A673 (cell line): ENCODE results near the gene BPIFB2.

ENCODE experiments used
- EZH2 ChIP-seq: fragments of 200-600 bp; sonication (generic); IDR thresholded peaks from 2 replicates; pipeline ENCODE4 v1.6.1; 2017; ENCODE audit warnings: borderline replicate concordance, low read depth, mild to moderate bottlenecking, mixed read lengths, antibody characterized with exemption, low read length; ENCODE audit not compliant: poor library complexity, severe bottlenecking
- TF ChIP-seq, protein P1 (sequence below): fragments of 300-800, 200-600 bp; sonication (generic); conservative IDR thresholded peaks from 2 replicates; pipeline ENCODE4 v1.5.1; 2017; ENCODE audit warnings: low read depth, mild to moderate bottlenecking, antibody characterized with exemption, low read length, moderate library complexity, mixed read lengths

DNA sequence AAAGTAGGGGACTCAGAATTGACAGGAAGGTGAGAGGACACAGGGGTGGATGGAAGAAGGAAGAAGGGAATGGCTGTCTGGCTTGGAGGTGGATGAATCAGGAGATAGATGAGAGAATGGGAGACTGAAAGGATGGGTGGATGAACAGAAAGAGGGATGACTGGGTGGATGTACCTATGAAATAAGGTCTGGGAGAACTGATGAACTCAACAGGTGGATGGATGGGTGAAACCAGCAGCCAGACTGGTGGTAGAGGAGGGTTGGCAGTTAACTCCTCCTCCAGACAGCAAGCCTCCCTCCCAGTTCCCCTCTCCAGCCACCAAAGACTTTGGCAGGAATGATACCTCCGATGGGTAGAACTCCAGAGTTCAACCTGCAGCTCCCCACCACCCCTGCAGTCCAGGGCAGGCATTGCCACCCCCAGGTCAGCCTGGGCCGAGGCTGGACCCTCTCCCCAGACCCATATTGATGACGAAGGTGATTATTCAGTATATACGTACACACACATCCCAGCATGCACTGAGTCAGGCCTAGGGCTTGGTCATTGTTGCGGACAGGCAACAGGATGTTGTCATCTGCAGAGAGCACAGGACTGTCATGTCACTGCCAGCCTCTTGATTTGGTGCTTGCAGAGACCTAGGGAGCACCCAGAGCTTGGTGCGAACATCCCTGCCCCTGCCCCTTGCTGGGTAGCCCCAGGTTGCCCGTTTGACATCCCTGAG is 5.3 kb upstream of the BPIFB2 start:
- TF ChIP-seq, protein P1, sequence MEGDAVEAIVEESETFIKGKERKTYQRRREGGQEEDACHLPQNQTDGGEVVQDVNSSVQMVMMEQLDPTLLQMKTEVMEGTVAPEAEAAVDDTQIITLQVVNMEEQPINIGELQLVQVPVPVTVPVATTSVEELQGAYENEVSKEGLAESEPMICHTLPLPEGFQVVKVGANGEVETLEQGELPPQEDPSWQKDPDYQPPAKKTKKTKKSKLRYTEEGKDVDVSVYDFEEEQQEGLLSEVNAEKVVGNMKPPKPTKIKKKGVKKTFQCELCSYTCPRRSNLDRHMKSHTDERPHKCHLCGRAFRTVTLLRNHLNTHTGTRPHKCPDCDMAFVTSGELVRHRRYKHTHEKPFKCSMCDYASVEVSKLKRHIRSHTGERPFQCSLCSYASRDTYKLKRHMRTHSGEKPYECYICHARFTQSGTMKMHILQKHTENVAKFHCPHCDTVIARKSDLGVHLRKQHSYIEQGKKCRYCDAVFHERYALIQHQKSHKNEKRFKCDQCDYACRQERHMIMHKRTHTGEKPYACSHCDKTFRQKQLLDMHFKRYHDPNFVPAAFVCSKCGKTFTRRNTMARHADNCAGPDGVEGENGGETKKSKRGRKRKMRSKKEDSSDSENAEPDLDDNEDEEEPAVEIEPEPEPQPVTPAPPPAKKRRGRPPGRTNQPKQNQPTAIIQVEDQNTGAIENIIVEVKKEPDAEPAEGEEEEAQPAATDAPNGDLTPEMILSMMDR, result no peak
- TF ChIP-seq EZH2, result no peak
